ENCODE results near the gene PEF1. TPM values are rescaled to one million over a fixed set of nuclear protein-coding genes. Genes with fewer than 3 reads are reported as not detected.

PEF1 gene
- total RNA-seq, 1 donor from 2014 or later = 57.9 TPM

GRCh38 chr1:31650161-31651088 is 5.7 kb upstream of the PEF1 start:
- no peak overlapping the region for H3K4me3 Mint-ChIP-seq (ENCODE audit: unreplicated experiment)
- H3K4me3 ChIP-seq (ENCODE audit: insufficient read depth, low read depth, low read length) = no peak overlapping the region
- H3K79me2 ChIP-seq (ENCODE audit: insufficient read depth, low read length) = no peaks in the 10 kb centered on the region
- peaks cover 2% of the 10 kb centered on the region for H3K9me3 Mint-ChIP-seq (ENCODE audit: unreplicated experiment)
- TF ChIP-seq EZH2 (IDR thresholded peaks at IDR 0.05; ENCODE audit: insufficient read depth, low read length) = no peak
- TF ChIP-seq, protein P1, sequence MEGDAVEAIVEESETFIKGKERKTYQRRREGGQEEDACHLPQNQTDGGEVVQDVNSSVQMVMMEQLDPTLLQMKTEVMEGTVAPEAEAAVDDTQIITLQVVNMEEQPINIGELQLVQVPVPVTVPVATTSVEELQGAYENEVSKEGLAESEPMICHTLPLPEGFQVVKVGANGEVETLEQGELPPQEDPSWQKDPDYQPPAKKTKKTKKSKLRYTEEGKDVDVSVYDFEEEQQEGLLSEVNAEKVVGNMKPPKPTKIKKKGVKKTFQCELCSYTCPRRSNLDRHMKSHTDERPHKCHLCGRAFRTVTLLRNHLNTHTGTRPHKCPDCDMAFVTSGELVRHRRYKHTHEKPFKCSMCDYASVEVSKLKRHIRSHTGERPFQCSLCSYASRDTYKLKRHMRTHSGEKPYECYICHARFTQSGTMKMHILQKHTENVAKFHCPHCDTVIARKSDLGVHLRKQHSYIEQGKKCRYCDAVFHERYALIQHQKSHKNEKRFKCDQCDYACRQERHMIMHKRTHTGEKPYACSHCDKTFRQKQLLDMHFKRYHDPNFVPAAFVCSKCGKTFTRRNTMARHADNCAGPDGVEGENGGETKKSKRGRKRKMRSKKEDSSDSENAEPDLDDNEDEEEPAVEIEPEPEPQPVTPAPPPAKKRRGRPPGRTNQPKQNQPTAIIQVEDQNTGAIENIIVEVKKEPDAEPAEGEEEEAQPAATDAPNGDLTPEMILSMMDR (IDR thresholded peaks at IDR 0.05; ENCODE audit: insufficient read depth, low read depth, low read length) = no peak
- no peaks in the 10 kb centered on the region for H3K27me3 ChIP-seq (ENCODE audit: insufficient read depth, low read length)
- FAIRE-seq (no peak), DNase-seq (ENCODE audit: low read depth) (peak; percentile 19)
- no peak overlapping the region for H3K9ac ChIP-seq (ENCODE audit: low read length)
- H4K20me1 ChIP-seq (ENCODE audit: insufficient read depth, low read length) = no peaks in the 10 kb centered on the region
- H3K4me2 ChIP-seq (ENCODE audit: low read length) = no peak overlapping the region
- no peak overlapping the region for H3K27ac ChIP-seq (ENCODE audit: low read depth, low read length)
- H3K27ac Mint-ChIP-seq (ENCODE audit: unreplicated experiment) = no peak overlapping the region
- H3K36me3 ChIP-seq (ENCODE audit: insufficient read depth, low read length) = peaks cover 4% of the 10 kb centered on the region
- H3K36me3 Mint-ChIP-seq (ENCODE audit: low read depth, unreplicated experiment) = peaks cover 18% of the 10 kb centered on the region
- H3K27me3 Mint-ChIP-seq (ENCODE audit: low read depth, unreplicated experiment) = peaks cover 7% of the 10 kb centered on the region
- no peak overlapping the region for H2AFZ ChIP-seq (ENCODE audit: low read depth, low read length)
- no peaks in the 10 kb centered on the region for H3K9me3 ChIP-seq (ENCODE audit: insufficient read depth, low read depth, low read length)
- peaks cover 8% of the 10 kb centered on the region for H3K4me1 Mint-ChIP-seq (ENCODE audit: low read depth, unreplicated experiment)
- H3K4me1 ChIP-seq (ENCODE audit: insufficient read depth, low read length) = peaks cover 12% of the 10 kb centered on the region

DNA sequence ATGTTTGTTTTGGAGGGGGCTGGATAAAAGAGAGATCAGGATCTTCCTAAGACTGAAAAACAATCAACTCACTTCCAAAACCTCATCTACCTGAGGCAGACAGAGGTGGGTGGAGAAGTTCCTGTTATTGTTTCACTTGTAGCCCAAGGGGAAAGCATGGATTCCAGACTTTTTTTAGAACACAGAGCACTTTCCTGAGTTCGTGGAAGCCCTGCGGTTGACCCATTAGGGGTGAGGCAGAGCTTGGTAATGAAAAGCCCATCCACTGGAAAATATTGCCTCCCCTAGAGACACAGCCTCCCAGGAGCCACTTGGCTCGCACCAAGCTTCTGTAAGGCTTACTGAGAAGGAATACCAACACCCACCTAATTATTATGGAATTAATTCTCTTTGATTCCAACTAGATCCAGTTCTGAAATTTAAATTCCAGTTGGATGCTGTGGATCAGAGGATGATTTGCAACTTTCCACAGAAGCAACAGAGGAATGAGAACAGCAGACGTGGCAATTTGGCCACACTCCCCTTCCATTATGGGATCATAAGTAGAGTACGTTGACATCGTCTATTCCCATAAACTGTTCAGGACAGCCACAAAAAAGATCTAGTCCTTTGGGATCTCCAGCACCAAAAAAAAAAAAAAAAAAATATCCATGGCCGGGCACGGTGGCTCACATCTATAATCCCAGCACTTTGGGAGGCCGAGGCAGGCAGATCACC is 4.1 kb upstream of the PEF1 start:
- Histone ChIP-seq H3K9me3 (ENCODE audit: insufficient read depth, low read depth, low read length) (no peaks in the 10 kb centered on the region), H3K4me1 (ENCODE audit: insufficient read depth, low read length) (peaks cover 19% of the 10 kb centered on the region), H3K9ac (ENCODE audit: low read length) (no peak overlapping the region), H4K20me1 (ENCODE audit: insufficient read depth, low read length) (no peaks in the 10 kb centered on the region), H2AFZ (ENCODE audit: low read depth, low read length) (no peak overlapping the region), H3K4me2 (ENCODE audit: low read length) (no peak overlapping the region), H3K36me3 (ENCODE audit: insufficient read depth, low read length) (peaks cover 4% of the 10 kb centered on the region), H3K79me2 (ENCODE audit: insufficient read depth, low read length) (peaks cover 8% of the 10 kb centered on the region), H3K4me3 (ENCODE audit: insufficient read depth, low read depth, low read length) (no peak overlapping the region), H3K27ac (ENCODE audit: low read depth, low read length) (no peak overlapping the region), H3K27me3 (ENCODE audit: insufficient read depth, low read length) (no peaks in the 10 kb centered on the region)
- FAIRE-seq (no peak), DNase-seq (ENCODE audit: low read depth) (peak; percentile 16)
- Mint-ChIP-seq H3K9me3 (ENCODE audit: unreplicated experiment) (peaks cover 2% of the 10 kb centered on the region), H3K27me3 (ENCODE audit: low read depth, unreplicated experiment) (peaks cover 2% of the 10 kb centered on the region), H3K36me3 (ENCODE audit: low read depth, unreplicated experiment) (peaks cover 13% of the 10 kb centered on the region), H3K27ac (ENCODE audit: unreplicated experiment) (no peak overlapping the region), H3K4me1 (ENCODE audit: low read depth, unreplicated experiment) (peaks cover 10% of the 10 kb centered on the region), H3K4me3 (ENCODE audit: unreplicated experiment) (no peak overlapping the region)
- TF ChIP-seq, protein P1 (IDR thresholded peaks at IDR 0.05; ENCODE audit: insufficient read depth, low read depth, low read length) = no peak
